MM.1S (cell line): ENCODE measurements around the gene CCDC40.

Source experiments
- DNase-seq: peaks from one replicate; pipeline ENCODE4 v3.0.0-alpha.2; 2015
- H2AFZ ChIP-seq: fragments of 300-600 bp; sonication (generic); 2 replicates; pipeline ENCODE4 v1.6.0; 2016; ENCODE audit warnings: antibody characterized with exemption, low read length
- H3F3A ChIP-seq: fragments of 300-600 bp; sonication (generic); 2 replicates; pipeline ENCODE4 v1.6.1; 2016; ENCODE audit warnings: mild to moderate bottlenecking, antibody characterized with exemption, low read length, moderate library complexity, mixed read lengths; ENCODE audit not compliant: insufficient read depth
- H3K27ac ChIP-seq: fragments of 300-600 bp; sonication (generic); 2 replicates; pipeline ENCODE4 v1.5.1; 2016; ENCODE audit warnings: mild to moderate bottlenecking, low read length
- H3K27me3 ChIP-seq: fragments of 300-600 bp; sonication (generic); replicated peaks from 2 replicates; pipeline ENCODE4 v1.6.0; 2016; ENCODE audit warnings: low read length; ENCODE audit not compliant: insufficient read depth
- H3K36me3 ChIP-seq: fragments of 300-600 bp; sonication (generic); replicated peaks from 2 replicates; pipeline ENCODE4 v1.6.1; 2016; ENCODE audit warnings: mild to moderate bottlenecking, low read length, mixed read lengths; ENCODE audit not compliant: insufficient read depth
- H3K4me1 ChIP-seq: fragments of 300-600 bp; sonication (generic); 2 replicates; pipeline ENCODE4 v1.6.1; 2016; ENCODE audit warnings: low read length, mixed read lengths
- H3K4me2 ChIP-seq: fragments of 300-600 bp; sonication (generic); 2 replicates; pipeline ENCODE4 v1.6.0; 2016; ENCODE audit warnings: low read depth, low read length
- H3K4me3 ChIP-seq: fragments of 300-600 bp; sonication (generic); 2 replicates; pipeline ENCODE4 v1.5.1; 2016; ENCODE audit warnings: low read length, mixed read lengths
- H3K79me2 ChIP-seq: fragments of 300-600 bp; sonication (generic); 2 replicates; pipeline ENCODE4 v1.6.1; 2016; ENCODE audit warnings: mixed run types, low read length, mixed read lengths
- H3K9ac ChIP-seq: fragments of 300-600 bp; sonication (generic); 2 replicates; pipeline ENCODE4 v1.6.1; 2016; ENCODE audit warnings: low read length, mixed read lengths
- H3K9me2 ChIP-seq: fragments of 300-600 bp; sonication (generic); replicated peaks from 2 replicates; pipeline ENCODE4 v1.6.1; 2016; ENCODE audit warnings: mild to moderate bottlenecking, low read length, mixed read lengths; ENCODE audit not compliant: insufficient read depth
- H3K9me3 ChIP-seq: fragments of 300-600 bp; sonication (generic); replicated peaks from 2 replicates; pipeline ENCODE4 v1.6.1; 2016; ENCODE audit warnings: mild to moderate bottlenecking, low read length, mixed read lengths; ENCODE audit not compliant: insufficient read depth
- H4K20me1 ChIP-seq: fragments of 300-600 bp; sonication (generic); 2 replicates; pipeline ENCODE4 v1.6.1; 2016; ENCODE audit warnings: mild to moderate bottlenecking, low read length, moderate library complexity, mixed read lengths; ENCODE audit not compliant: insufficient read depth
- EZH2 ChIP-seq: fragments of 300-600 bp; sonication (generic); optimal IDR thresholded peaks from 2 replicates; pipeline ENCODE3; 2017; ENCODE audit warnings: low read depth, mild to moderate bottlenecking, antibody characterized with exemption, low read length, mixed read lengths
- EZH2phosphoT487 ChIP-seq: fragments of 300-600 bp; sonication (generic); IDR thresholded peaks from 2 replicates; pipeline ENCODE4 v1.6.1; 2018; ENCODE audit warnings: antibody characterized with exemption, low read length
- TF ChIP-seq, protein P1 (sequence below): fragments of 300-600 bp; sonication (generic); IDR thresholded peaks from 2 replicates; pipeline ENCODE4 v1.5.1; 2016; ENCODE audit warnings: antibody characterized with exemption, low read length, mixed read lengths

The CCDC40 gene

DNA sequence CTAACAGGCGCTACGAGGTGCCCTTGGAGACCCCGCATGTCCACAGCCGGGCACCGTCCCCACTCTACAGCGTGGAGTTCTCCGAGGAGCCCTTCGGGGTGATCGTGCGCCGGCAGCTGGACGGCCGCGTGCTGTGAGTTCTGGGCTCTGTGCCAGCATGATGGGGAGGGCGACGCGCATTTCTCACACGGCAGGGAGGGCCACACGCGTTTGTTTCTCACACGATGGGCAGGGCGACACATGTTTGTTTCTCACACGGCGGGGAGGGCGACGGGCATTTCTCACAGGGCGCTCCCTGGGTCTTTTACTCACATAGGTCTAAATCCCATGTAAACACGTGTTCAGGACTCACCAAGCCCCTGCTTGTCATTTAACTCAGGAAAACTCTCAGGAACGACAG lies 69.3 kb downstream of the CCDC40 start:
- DNase-seq: no peak
- H3K4me1 ChIP-seq: no peaks in the 10 kb centered on the region
- no peak overlapping the region for H2AFZ ChIP-seq
- H3K9me2 ChIP-seq: no peaks in the 10 kb centered on the region
- no peaks in the 10 kb centered on the region for H3K9me3 ChIP-seq
- H3K9ac ChIP-seq: no peak overlapping the region
- H3K4me3 ChIP-seq: no peak overlapping the region
- no peaks in the 10 kb centered on the region for H4K20me1 ChIP-seq
- no peak overlapping the region for H3K4me2 ChIP-seq
- TF ChIP-seq EZH2phosphoT487 (no peak), EZH2 (no peak)
- TF ChIP-seq, protein P1, sequence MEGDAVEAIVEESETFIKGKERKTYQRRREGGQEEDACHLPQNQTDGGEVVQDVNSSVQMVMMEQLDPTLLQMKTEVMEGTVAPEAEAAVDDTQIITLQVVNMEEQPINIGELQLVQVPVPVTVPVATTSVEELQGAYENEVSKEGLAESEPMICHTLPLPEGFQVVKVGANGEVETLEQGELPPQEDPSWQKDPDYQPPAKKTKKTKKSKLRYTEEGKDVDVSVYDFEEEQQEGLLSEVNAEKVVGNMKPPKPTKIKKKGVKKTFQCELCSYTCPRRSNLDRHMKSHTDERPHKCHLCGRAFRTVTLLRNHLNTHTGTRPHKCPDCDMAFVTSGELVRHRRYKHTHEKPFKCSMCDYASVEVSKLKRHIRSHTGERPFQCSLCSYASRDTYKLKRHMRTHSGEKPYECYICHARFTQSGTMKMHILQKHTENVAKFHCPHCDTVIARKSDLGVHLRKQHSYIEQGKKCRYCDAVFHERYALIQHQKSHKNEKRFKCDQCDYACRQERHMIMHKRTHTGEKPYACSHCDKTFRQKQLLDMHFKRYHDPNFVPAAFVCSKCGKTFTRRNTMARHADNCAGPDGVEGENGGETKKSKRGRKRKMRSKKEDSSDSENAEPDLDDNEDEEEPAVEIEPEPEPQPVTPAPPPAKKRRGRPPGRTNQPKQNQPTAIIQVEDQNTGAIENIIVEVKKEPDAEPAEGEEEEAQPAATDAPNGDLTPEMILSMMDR: no peak
- peaks cover 63% of the 10 kb centered on the region for H3K27me3 ChIP-seq
- no peaks in the 10 kb centered on the region for H3K79me2 ChIP-seq
- no peaks in the 10 kb centered on the region for H3K36me3 ChIP-seq
- H3K27ac ChIP-seq: no peak overlapping the region
- no peaks in the 10 kb centered on the region for H3F3A ChIP-seq

DNA sequence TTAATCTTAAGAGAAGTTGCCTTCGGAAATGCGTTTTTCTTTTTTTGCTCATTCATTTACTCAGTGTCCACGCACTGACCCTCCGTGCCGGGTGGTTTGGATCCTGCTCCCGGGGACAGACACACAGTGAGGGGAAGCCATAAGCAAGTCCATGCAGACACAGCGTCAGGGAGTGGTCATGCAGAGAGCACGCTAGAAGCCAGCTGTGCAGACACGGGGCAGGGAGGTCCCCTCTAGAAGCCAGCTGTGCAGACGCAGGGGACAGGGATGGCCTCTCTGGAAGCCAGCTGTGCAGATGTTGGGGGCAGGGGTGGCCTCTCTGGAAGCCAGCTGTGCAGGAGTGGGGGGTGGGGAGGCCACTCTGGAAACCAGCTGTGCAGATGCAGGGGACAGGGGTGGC lies 69.7 kb downstream of the CCDC40 start:
- no peaks in the 10 kb centered on the region for H3F3A ChIP-seq
- H3K79me2 ChIP-seq: no peaks in the 10 kb centered on the region
- H3K27ac ChIP-seq: no peak overlapping the region
- no peak for DNase-seq
- TF ChIP-seq, protein P1: no peak
- TF ChIP-seq EZH2: no peak
- no peak for TF ChIP-seq EZH2phosphoT487
- H3K9me2 ChIP-seq: no peaks in the 10 kb centered on the region
- no peaks in the 10 kb centered on the region for H4K20me1 ChIP-seq
- no peak overlapping the region for H2AFZ ChIP-seq
- no peak overlapping the region for H3K4me3 ChIP-seq
- H3K36me3 ChIP-seq: no peaks in the 10 kb centered on the region
- H3K4me2 ChIP-seq: no peak overlapping the region
- H3K9me3 ChIP-seq: no peaks in the 10 kb centered on the region
- H3K4me1 ChIP-seq: no peaks in the 10 kb centered on the region
- H3K9ac ChIP-seq: no peak overlapping the region
- peaks cover 64% of the 10 kb centered on the region for H3K27me3 ChIP-seq

DNA sequence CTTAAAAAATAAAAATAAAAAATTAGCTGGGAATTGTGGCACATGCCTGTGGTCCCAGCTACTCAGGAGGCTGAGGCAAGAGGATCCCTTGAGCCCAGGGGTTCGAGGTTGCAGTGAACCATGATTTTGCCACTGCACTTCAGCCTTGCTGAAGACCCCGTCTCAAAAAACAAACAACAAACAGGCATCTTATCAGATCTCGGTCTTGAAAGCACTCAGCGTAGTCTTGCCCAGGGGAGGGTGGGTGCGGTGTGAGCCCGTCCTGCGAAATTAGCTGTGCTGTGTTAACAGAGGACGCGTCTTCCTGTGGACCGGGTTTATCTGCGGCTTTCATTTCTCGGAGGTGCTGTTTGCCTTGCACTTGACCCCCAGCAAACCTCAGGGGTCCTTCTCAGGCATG lies 70.3 kb downstream of the CCDC40 start:
- no peaks in the 10 kb centered on the region for H3K36me3 ChIP-seq

More for the DNA sequence above, 70.3 kb downstream of the CCDC40 start:
- Histone ChIP-seq H3K27me3 (peaks cover 70% of the 10 kb centered on the region), H4K20me1 (no peaks in the 10 kb centered on the region), H3K4me1 (no peaks in the 10 kb centered on the region), H3F3A (no peaks in the 10 kb centered on the region), H3K79me2 (no peaks in the 10 kb centered on the region), H2AFZ (no peak overlapping the region), H3K4me2 (no peak overlapping the region), H3K27ac (no peak overlapping the region), H3K9me2 (no peaks in the 10 kb centered on the region), H3K9ac (no peak overlapping the region), H3K9me3 (no peaks in the 10 kb centered on the region), H3K4me3 (no peak overlapping the region)
- TF ChIP-seq EZH2phosphoT487 (no peak), EZH2 (no peak)
- TF ChIP-seq, protein P1: no peak
- no peak for DNase-seq
